H1 (cell line): ENCODE results near the gene ADCK1. TPM values are rescaled to one million over a fixed set of nuclear protein-coding genes. Genes with fewer than 3 reads are reported as not detected.

Experiments
- CBX8 ChIP-seq: fragments of 300-800, 300-1000 bp; sonication (generic); IDR thresholded peaks from 2 replicates; pipeline ENCODE4 v1.7.1; 2016; ENCODE audit warnings: low read depth, low read length, borderline replicate concordance
- E2F6 ChIP-seq: IDR thresholded peaks from 2 replicates; pipeline ENCODE4 v1.6.1; 2012; ENCODE audit warnings: inconsistent platforms
- MAX ChIP-seq: IDR thresholded peaks from 2 replicates; pipeline ENCODE4 v1.6.1; 2012; ENCODE audit warnings: inconsistent platforms
- polyA plus RNA-seq, 7 experiments: library from polyadenylated mRNA; depleted of rRNA in 3 of 7; stranded (reverse) in 5 of 7; unstranded in 2 of 7; fragments of >200 nt in 5 of 7; fragments of 200-250 nt in 2 of 7; gene quantifications; 1 replicate in 5 of 7; 2 replicates in 1 of 7; 4 replicates in 1 of 7; pipeline versions ENCODE4 v1.2.1 to v1.2.3, GENCODE V29; 2011 to 2013; ENCODE audit warnings: missing spikeins in 2 of 7, mixed read lengths in 2 of 7
- total RNA-seq: library from RNA; stranded (reverse); fragmentation: NEBNext Ultra II Directional; extraction: Animal tissue kit (Norgen Biotek cat#: 25700); gene quantifications from 2 replicates; pipeline ENCODE4 v1.2.1, GENCODE V29; 2021

Gene ADCK1
- total and polyA plus RNA-seq, 2 of the 8 experiments (the other 6 are each of a cell fraction or from before 2014, with no cell fraction given) = 11.0 to 16.8 TPM

- TF ChIP-seq E2F6 = no peak
- TF ChIP-seq MAX = no peak
- no peak for TF ChIP-seq CBX8
- TF ChIP-seq, all 59 proteins: peak for 0
Observed at GRCh38 chr14:77843651-77844050, 43.7 kb downstream of the ADCK1 start (continued).
